Measurements from ENCODE around the gene EXOC2. TPM values are rescaled to one million over a fixed set of nuclear protein-coding genes. Genes with fewer than 3 reads are reported as not detected.

The EXOC2 gene
- total RNA-seq, 1 donor from 2014 or later: 22.6 TPM

DNA sequence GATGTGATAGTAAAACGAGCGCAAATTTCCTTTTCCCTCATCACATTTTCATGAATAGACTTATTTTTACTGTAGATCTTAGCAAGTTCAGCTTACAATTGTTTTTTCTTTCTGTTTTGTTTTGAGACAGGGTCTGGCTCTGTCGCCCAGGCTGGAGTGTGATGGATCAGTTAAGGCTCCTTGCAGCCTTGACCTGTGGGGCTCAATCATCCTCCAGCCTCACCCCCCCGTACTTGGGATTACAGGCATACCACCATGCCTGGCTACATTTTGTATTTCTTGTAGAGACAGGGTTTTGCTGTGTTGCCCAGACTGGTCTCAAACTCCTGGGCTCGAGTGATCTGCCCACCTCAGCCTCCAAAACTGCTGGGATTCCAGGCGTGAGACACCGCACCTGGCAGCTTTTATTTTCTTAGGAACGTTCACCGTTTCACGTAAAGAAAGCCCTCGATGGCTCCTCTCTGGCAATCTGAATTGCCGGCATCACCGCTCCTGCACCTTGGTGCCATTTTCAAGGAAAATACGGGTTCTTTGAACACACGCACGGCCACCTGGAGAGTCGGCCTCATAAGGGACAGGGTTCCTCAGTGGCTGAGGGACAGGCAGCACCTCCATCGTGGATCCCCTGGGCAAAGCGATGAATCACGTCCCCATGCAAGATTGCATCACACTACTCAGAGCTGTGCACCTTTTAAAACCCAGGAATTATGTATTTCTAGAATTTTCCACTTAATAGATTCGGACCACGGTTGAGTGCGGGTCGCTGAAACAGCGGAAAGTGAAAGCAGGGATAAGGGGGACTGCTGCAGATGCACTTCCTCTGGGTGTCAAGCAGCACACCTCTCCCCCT is 222.7 kb downstream of the EXOC2 start:
- no peaks in the 10 kb centered on the region for H3K36me3 Mint-ChIP-seq (ENCODE audit: low read depth)
- peaks cover 11% of the 10 kb centered on the region for H3K4me1 Mint-ChIP-seq
- H3K9me3 Mint-ChIP-seq: no peaks in the 10 kb centered on the region
- H3K27me3 Mint-ChIP-seq (ENCODE audit: low read depth): peaks cover 9% of the 10 kb centered on the region
- H3K4me3 Mint-ChIP-seq: no peak overlapping the region
- no peak overlapping the region for H3K27ac Mint-ChIP-seq (ENCODE audit: unreplicated experiment)
- TF ChIP-seq CTCF (conservative IDR thresholded peaks at IDR 0.05): no peak
- DNase-seq (ENCODE audit: low read depth, low spot score): no peak

DNA sequence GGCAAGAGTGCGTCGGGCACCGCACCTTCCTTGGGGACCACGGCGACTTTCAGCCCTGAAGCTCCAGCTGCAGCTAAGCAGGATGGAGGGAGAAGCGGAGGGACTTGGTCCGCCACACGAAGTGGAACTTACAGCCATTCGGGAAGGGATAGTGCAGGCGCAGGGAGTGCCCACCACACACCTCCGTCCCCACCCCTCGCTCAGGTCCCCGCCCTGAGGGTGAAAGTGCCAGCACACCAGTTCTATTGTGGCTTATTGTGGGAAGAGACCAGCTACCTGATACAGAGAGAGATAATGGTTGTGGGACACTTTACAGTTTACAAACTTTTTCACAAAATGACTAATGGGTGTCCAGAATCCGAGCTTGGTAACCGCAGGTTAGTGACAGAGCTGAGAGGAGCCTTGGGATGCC is 225.3 kb downstream of the EXOC2 start:
- Mint-ChIP-seq H3K36me3 (ENCODE audit: low read depth) (no peaks in the 10 kb centered on the region), H3K4me3 (no peak overlapping the region), H3K27me3 (ENCODE audit: low read depth) (peaks cover 13% of the 10 kb centered on the region), H3K27ac (ENCODE audit: unreplicated experiment) (no peak overlapping the region), H3K4me1 (no peaks in the 10 kb centered on the region), H3K9me3 (no peaks in the 10 kb centered on the region)
- TF ChIP-seq CTCF (conservative IDR thresholded peaks at IDR 0.05): no peak
- no peak for DNase-seq (ENCODE audit: low read depth, low spot score)

DNA sequence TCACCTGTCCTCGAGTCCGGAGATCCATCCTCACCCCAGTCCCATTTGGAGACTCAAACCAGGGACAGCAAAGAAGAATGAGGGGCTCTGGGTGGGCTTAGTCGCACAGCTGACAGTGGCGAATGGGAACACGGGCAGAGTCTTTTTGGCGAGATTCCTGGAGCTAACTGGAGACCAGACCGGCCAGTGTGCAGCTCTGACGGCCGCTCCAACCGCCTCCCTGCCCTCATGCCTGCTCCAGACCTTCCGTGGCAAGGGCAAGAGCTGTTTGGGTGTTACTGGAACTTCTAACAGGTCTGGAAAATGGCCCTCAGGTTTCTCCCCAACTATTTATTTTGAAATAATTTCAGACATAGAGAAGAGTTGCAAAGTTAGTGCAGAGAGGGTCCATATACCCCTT is 225.8 kb downstream of the EXOC2 start:
- no peaks in the 10 kb centered on the region for H3K4me1 Mint-ChIP-seq
- H3K4me3 Mint-ChIP-seq: no peak overlapping the region
- H3K9me3 Mint-ChIP-seq: no peaks in the 10 kb centered on the region
- H3K27ac Mint-ChIP-seq (ENCODE audit: unreplicated experiment): no peak overlapping the region
- TF ChIP-seq CTCF (conservative IDR thresholded peaks at IDR 0.05): no peak
- DNase-seq (ENCODE audit: low read depth, low spot score): no peak
- peaks cover 13% of the 10 kb centered on the region for H3K27me3 Mint-ChIP-seq (ENCODE audit: low read depth)
- H3K36me3 Mint-ChIP-seq (ENCODE audit: low read depth): no peaks in the 10 kb centered on the region

GRCh38 chr6:466564-466963 is 226.4 kb downstream of the EXOC2 start:
- Mint-ChIP-seq H3K9me3 (no peaks in the 10 kb centered on the region), H3K4me1 (no peaks in the 10 kb centered on the region), H3K27ac (ENCODE audit: unreplicated experiment) (no peak overlapping the region), H3K4me3 (no peak overlapping the region), H3K27me3 (ENCODE audit: low read depth) (peaks cover 13% of the 10 kb centered on the region), H3K36me3 (ENCODE audit: low read depth) (no peaks in the 10 kb centered on the region)
- no peak for TF ChIP-seq CTCF (conservative IDR thresholded peaks at IDR 0.05)
- no peak for DNase-seq (ENCODE audit: low read depth, low spot score)

GRCh38 chr6:465531-466348 is 227.2 kb downstream of the EXOC2 start:
- no peak for DNase-seq (ENCODE audit: low read depth, low spot score)
- peaks cover 13% of the 10 kb centered on the region for H3K27me3 Mint-ChIP-seq (ENCODE audit: low read depth)
- no peaks in the 10 kb centered on the region for H3K36me3 Mint-ChIP-seq (ENCODE audit: low read depth)
- H3K27ac Mint-ChIP-seq (ENCODE audit: unreplicated experiment): no peak overlapping the region
- no peaks in the 10 kb centered on the region for H3K9me3 Mint-ChIP-seq
- H3K4me3 Mint-ChIP-seq: no peak overlapping the region
- TF ChIP-seq CTCF (conservative IDR thresholded peaks at IDR 0.05): no peak
- H3K4me1 Mint-ChIP-seq: no peaks in the 10 kb centered on the region

All from neural crest cell (in vitro differentiated cells).